Stimulated activated naive CD8-positive, alpha-beta T cell treated with anti-CD3 and anti-CD28 coated beads, Interleukin-15, amount 100 ng/mL, for 72 hours (primary cell): ENCODE results near the gene ARPIN.

Source experiments
- ATAC-seq: fragments of 150-1000 bp; cut with Tn5 transposase; 2 replicates; pipeline ENCODE4 v1.10.0; 2021; ENCODE audit warnings: mild to moderate bottlenecking, moderate library complexity
- DNase-seq, 2 donors: peaks; one replicate each; pipeline ENCODE4 v3.0.0; 2021 to 2022
- H3K27ac Mint-ChIP-seq, 2 donors: one replicate each; pipeline ENCODE4 v1.8.0; 2022; ENCODE audit warnings: mild to moderate bottlenecking in 2 of 2, mixed read lengths in 2 of 2, moderate library complexity in 2 of 2
- H3K27me3 Mint-ChIP-seq: one replicate; pipeline ENCODE4 v1.8.0; 2022; ENCODE audit warnings: mixed read lengths
- H3K4me1 Mint-ChIP-seq: one replicate; pipeline ENCODE4 v1.8.0; 2022; ENCODE audit warnings: mild to moderate bottlenecking, mixed read lengths
- H3K4me3 Mint-ChIP-seq, 2 donors: one replicate each; pipeline ENCODE4 v1.8.0; 2022; ENCODE audit warnings: mild to moderate bottlenecking in 2 of 2, mixed read lengths in 2 of 2, moderate library complexity in 1 of 2
- H3K9me3 Mint-ChIP-seq, 2 donors: one replicate each; pipeline ENCODE4 v1.8.0; 2022; ENCODE audit warnings: mixed read lengths in 2 of 2

The ARPIN gene

DNA sequence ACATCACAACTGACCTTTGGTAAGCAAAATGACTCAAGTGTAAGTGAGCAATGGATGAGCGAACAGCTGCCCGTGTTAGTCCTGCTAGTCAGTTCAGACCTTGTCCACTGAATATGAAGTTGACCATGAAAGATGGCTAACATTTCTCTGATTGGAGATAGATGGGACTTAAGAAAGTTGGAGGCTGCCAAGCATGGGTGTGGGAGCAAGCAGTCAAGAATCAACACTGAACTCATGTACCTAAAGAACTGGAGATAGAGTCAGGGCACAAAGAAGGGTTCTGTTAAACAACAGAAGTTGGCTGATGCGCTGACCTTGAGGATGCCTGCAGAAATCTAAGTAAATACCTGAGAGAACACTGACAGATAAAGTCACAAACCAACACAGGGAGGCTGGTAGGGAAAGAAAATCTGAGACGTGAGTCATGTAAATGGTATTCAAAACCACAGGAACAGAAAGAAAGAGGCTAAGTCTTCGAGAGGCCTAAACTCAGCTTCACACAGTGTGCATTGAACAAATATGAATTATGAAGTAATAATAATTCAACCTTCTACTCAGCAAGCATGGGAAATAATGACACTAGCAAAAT lies 67.4 kb downstream of the ARPIN start:
- H3K4me1 Mint-ChIP-seq: peaks cover 9% of the 10 kb centered on the region
- H3K27me3 Mint-ChIP-seq: no peaks in the 10 kb centered on the region
- no peaks in the 10 kb centered on the region for H3K9me3 Mint-ChIP-seq
- ATAC-seq (no peak), DNase-seq (no peak)
- no peak overlapping the region for H3K4me3 Mint-ChIP-seq
- H3K27ac Mint-ChIP-seq: no peak overlapping the region
